ENCODE data around the gene PUS1.
"Not testable (repeated sequence)": the region's sequence is repeated elsewhere in the genome, so short reads cannot be mapped to it uniquely, and the experiment has no call there.

The PUS1 gene

GRCh38 chr12:131941116-131941986 is 12.3 kb downstream of the PUS1 start:
- no peak for DNase-seq

DNA sequence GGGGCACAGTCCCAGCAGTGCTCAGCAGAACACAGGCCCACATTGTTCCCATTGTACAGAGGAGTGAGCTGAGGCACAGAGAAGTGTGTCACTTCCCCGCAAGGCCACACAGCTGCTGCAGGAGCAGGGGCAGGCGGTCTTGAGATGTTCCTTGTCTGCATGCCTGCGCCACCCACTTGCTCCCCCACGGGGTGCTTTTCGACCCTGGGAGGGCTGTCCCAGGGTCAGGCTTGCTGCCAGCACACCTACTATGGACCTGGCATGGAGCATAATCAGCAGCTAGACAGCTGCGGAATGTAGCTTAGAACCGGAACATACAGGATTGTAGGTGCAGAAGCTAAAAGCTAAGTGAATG is 12.9 kb downstream of the PUS1 start:
- DNase-seq, result no peak

GRCh38 chr12:131942671-131943070 is 13.6 kb downstream of the PUS1 start:
- no peak for DNase-seq

- DNase-seq, result no peak
Measured at GRCh38 chr12:131943389-131943788, 14.3 kb downstream of the PUS1 start.

- DNase-seq, result no peak
Measured at GRCh38 chr12:131943876-131944275, 14.8 kb downstream of the PUS1 start.

GRCh38 chr12:131944601-131945251 is 15.7 kb downstream of the PUS1 start:
- no peak for DNase-seq

DNA sequence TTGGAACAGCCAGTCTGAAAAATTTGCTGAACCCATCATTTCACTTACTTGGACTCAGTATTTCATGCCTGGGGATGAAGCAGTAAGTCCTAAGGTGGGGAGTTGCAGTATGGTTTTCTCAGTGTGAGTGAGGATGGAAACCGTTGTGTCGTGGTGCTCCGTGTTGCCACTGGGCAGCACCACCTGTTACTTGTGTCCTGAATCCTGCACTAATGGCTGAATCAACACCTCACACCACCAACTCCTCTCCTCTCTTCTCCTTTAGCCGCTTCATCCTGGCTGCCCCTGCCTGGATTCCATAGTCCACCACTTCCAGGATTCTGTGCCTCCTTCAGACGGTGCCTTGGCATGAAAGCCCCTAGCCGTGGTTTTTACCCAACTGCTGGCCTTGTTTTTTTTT is 17.7 kb downstream of the PUS1 start:
- no peak for DNase-seq

- no peak for DNase-seq
Measured at GRCh38 chr12:131947482-131948027, 18.5 kb downstream of the PUS1 start.

DNA sequence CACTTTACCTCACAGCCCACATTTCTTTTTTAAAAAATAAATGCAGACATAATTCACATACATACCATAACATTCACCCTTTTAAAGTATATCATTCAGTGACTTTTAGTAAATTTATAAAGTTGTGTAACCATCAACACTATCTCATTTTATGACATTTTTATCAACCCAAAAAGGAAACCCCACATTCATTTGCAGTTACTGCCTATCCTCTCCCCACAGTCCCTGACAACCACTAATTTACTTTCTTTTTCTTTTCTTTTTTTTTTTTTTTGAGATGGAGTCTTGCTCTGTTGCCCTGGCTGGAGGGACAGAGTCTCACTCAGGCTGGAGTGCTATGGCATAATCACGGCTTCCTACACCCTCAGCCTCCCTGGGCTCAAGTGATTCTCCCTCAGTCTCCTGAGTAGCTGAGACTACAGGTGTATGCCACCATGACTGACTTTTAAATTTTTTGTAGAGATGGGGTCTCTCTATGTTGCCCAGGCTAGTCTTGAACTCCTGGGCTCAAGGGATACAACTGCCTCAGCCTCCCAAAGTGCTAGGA is 19.2 kb downstream of the PUS1 start:
- DNase-seq, result no peak

- not testable (repeated sequence) for DNase-seq
Measured at GRCh38 chr12:131948713-131949430, 19.8 kb downstream of the PUS1 start.

GRCh38 chr12:131949431-131950181 is 20.5 kb downstream of the PUS1 start, which contains the start of gene EP400:
TSS of gene EP400 (plus strand) at chr12:131949942. CDS start at chr12:131960620, 10,678 bp downstream.
- peak; percentile 94 for DNase-seq

- no peak for DNase-seq
Measured at GRCh38 chr12:131950182-131950913, 21.3 kb downstream of the PUS1 start.

- not testable (repeated sequence) for DNase-seq
Measured at GRCh38 chr12:131953810-131954209, 24.7 kb downstream of the PUS1 start.

GRCh38 chr12:131954460-131954859 is 25.4 kb downstream of the PUS1 start:
- DNase-seq, result not testable (repeated sequence)

DNA sequence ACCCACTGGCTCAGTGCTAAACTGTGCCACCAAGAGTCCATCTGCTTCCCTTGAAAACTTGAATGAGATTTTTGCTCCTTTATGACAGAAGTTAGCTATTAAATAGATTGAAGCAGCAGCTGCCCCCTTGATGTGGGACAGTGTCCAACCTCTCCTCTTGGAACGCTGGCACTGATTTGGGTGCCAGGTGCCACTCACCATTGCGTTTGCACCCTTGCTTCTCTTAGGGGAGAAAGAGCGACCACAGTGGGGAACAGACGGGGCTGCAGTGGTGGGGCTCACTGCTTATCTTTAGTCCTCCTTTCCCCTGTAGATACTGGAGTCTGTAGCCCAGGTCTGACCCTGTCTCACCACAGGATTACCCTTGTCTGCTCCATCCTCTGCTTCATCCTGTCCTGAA is 30.0 kb downstream of the PUS1 start:
- no peak for DNase-seq

GRCh38 chr12:131959641-131960589 is 30.8 kb downstream of the PUS1 start:
- DNase-seq, result no peak

GRCh38 chr12:131960590-131961325 is 31.7 kb downstream of the PUS1 start:
- DNase-seq, result not testable (repeated sequence)

DNA sequence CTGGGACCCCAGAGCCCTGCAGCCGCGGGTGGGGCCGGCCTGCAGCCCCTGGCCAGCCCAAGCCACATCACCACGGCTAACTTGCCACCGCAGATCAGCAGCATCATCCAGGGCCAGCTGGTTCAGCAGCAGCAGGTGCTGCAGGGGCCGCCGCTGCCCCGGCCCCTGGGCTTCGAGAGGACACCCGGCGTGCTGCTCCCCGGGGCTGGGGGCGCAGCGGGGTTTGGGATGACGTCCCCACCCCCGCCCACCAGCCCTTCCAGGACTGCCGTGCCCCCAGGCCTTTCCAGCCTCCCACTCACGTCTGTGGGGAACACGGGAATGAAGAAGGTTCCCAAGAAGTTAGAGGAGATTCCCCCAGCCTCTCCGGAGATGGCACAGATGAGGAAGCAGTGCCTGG is 32.3 kb downstream of the PUS1 start:
- not testable (repeated sequence) for DNase-seq

DNA sequence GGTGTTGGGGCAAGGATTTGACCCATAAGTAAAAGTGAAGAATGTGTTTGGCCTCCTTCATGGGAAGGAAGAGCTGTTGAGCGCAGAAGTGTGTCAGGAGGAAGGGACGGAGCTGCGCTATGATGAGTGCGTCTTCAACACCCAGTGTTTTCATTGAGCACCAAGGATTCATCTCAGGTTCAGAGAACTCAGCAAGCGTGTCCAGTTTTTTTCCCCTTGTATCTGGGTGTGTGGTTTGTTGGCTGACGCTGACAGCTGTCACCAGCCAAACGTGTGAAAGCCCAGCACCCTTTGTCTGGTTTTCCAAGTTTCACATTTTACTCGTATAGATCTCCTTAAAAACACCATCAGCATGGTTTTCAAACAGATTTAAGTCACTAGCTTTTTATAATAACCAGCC is 33.0 kb downstream of the PUS1 start:
- no peak for DNase-seq

DNA sequence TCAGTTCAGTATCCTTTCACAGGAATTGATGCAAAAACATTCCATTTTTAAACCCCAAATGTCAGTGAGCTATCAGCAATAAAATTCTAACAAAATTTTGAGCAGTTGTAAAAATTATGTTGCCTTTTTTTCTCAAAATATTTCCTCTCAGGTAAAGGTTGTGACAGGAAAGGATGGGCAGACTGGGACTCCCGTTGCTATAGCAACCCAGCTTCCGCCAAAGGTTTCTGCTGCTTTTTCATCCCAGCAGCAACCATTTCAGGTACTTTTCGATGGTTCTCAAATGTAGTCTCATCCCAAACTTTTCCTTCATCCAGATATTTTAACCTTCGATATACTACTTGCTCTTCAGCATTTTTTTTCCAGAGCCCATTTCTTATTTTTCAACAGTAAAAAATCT is 34.3 kb downstream of the PUS1 start:
- no peak for DNase-seq
